Adrenal gland (tissue), 12 donors: ENCODE data around the gene DNAJB1. TPM values are rescaled to one million over a fixed set of nuclear protein-coding genes. Genes with fewer than 3 reads are reported as not detected.
A peak's percentile ranks its signal among the peaks of the same experiment; 100 is the strongest.

ENCODE experiments used
- DNase-seq, 7 donors: peaks; one replicate each; pipeline ENCODE4 v3.0.0-alpha.2; 2019 to 2020
- H3K27ac ChIP-seq, 5 donors: fragments of 200-600 bp; sonication (generic) in 4 of 5; 1 replicate in 3 of 5; 2 replicates in 2 of 5; pipeline versions ENCODE4 v1.5.1 to v1.8.0; 2016 to 2020; ENCODE audit warnings: mild to moderate bottlenecking in 1 of 5
- H3K27me3 ChIP-seq: fragments of 200-600 bp; 2 replicates; pipeline ENCODE4 v1.8.0; 2021
- H3K36me3 ChIP-seq, 2 donors: fragments of 200-600 bp; replicated peaks in 1 of 2; 1 replicate in 1 of 2; 2 replicates in 1 of 2; pipeline versions ENCODE4 v1.5.1 to v1.8.0; 2018 to 2022
- H3K4me1 ChIP-seq, 2 donors: fragments of 200-600 bp; replicated peaks in 1 of 2; 1 replicate in 1 of 2; 2 replicates in 1 of 2; pipeline versions ENCODE4 v1.5.1 to v1.8.0; 2018 to 2021
- H3K4me3 ChIP-seq, 4 donors: fragments of 200-600 bp; sonication (generic) in 3 of 4; one replicate each; pipeline ENCODE4 v1.5.1; 2016 to 2018
- H3K9me3 ChIP-seq, 3 donors: fragments of 200-600 bp; sonication (generic) in 1 of 3; replicated peaks in 1 of 3; 1 replicate in 2 of 3; 2 replicates in 1 of 3; pipeline versions ENCODE4 v1.5.1 to v1.8.0; 2016 to 2021
- POLR2A ChIP-seq, 2 donors: fragments of 450-650 bp; IDR thresholded peaks; one replicate each; pipeline ENCODE4 v1.6.1; 2017; ENCODE audit warnings: antibody characterized with exemption in 2 of 2, mild to moderate bottlenecking in 2 of 2, moderate library complexity in 1 of 2
- WGBS, 4 donors: extraction: QIAGEN DNeasy Blood & Tissue Kit in 2 of 4; methylation state at CpG; one replicate each; pipeline versions ENCODE4 v1.1.5 to v1.1.7; 2013 to 2017; 5-methylcytosine and 5-hydroxymethylcytosine counted together
- intact Hi-C, 2 donors: fragments of 100-400 bp; cut with DNase I; formaldehyde crosslinking; loops; one replicate each; pipeline versions ENCODE4 v1.14.1 to v1.15.0; 2022 to 2023
- polyA plus RNA-seq, 3 donors: library from polyadenylated mRNA; stranded (reverse); fragments of 200-250 nt in 2 of 3; fragments of 350-450 nt in 1 of 3; fragmentation: Illumina TruSeq in 1 of 3; extraction: RNeasy Lipid Tissue Mini Kit (QIAGEN cat#74804) in 1 of 3; gene quantifications; one replicate each; pipeline ENCODE4 v1.2.3, GENCODE V29; 2013 to 2014
- total RNA-seq, 9 donors: library from RNA; depleted of rRNA in 4 of 9; stranded (reverse); fragments of >200 nt in 4 of 9; fragments of 120-200 nt in 1 of 9; fragmentation: NEBNext Ultra II Directional in 1 of 9; extraction: Animal tissue kit (Norgen Biotek cat#: 25700) in 1 of 9; gene quantifications; one replicate each; pipeline versions ENCODE4 v1.1.0 to v1.2.4, GENCODE V29; 2013 to 2023
- TF ChIP-seq, protein P1 (sequence below), 6 experiments: fragments of 450-650 bp in 4 of 6; fragments of 200-600 bp in 2 of 6; sonication (generic) in 1 of 6; IDR thresholded peaks; 1 replicate in 5 of 6; 2 replicates in 1 of 6; pipeline versions ENCODE4 v1.5.1 to v1.8.0; 2016 to 2021; ENCODE audit warnings: antibody characterized with exemption in 6 of 6, mild to moderate bottlenecking in 2 of 6, moderate library complexity in 1 of 6
- donor health status: healthy with polysubstance abuse.
- donor health status: Bipolar disorder and iron deficiency.
- donor health status: DM: yes; HTN: yes; CAD: no.
- donor health status: DM: no; HTN: no; CAD: no.
- donor health status: DM: no; HTN: no; CAD: no.
- donor health status: DM: yes; HTN: yes; CAD: no.

Gene DNAJB1
- total and polyA plus RNA-seq, 12 donors: 42.5 to 273 (median 123) TPM

DNA sequence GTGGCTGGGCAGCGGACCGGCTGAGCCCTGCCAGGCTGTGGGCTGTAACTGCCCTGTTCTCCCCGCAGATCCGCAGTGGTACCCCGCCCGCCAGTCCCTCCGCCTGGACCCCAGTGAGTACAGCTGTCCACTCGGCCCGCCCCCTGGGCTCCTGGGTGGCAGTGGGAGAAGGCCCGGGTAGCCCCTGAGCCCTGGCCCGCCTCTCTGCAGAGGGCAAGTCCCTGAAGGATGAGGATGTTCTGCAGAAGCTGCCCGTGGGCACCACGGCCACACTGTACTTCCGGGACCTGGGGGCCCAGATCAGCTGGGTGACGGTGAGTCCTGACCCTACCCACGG is 45.4 kb upstream of the DNAJB1 start:
- H3K27me3 ChIP-seq: no peaks in the 10 kb centered on the region
- H3K4me3 ChIP-seq: no peak overlapping the region
- no peak for TF ChIP-seq POLR2A (IDR thresholded peaks at IDR 0.05)
- TF ChIP-seq, protein P1, sequence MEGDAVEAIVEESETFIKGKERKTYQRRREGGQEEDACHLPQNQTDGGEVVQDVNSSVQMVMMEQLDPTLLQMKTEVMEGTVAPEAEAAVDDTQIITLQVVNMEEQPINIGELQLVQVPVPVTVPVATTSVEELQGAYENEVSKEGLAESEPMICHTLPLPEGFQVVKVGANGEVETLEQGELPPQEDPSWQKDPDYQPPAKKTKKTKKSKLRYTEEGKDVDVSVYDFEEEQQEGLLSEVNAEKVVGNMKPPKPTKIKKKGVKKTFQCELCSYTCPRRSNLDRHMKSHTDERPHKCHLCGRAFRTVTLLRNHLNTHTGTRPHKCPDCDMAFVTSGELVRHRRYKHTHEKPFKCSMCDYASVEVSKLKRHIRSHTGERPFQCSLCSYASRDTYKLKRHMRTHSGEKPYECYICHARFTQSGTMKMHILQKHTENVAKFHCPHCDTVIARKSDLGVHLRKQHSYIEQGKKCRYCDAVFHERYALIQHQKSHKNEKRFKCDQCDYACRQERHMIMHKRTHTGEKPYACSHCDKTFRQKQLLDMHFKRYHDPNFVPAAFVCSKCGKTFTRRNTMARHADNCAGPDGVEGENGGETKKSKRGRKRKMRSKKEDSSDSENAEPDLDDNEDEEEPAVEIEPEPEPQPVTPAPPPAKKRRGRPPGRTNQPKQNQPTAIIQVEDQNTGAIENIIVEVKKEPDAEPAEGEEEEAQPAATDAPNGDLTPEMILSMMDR (IDR thresholded peaks at IDR 0.05): no peak
- no peak overlapping the region for H3K27ac ChIP-seq
- 92 to 94% (median 93%) methylated on average over 7 to 16 of the region's 16 CpGs for whole genome bisulfite sequencing, 4 donors
- H3K9me3 ChIP-seq: no peaks in the 10 kb centered on the region
- DNase-seq: no peak
- H3K4me1 ChIP-seq: peaks cover 20 to 30% of the 10 kb centered on the region in 2 donors
- peaks cover 0 to 17% of the 10 kb centered on the region in 2 donors for H3K36me3 ChIP-seq
- intact Hi-C loops: loop anchor here in 1 of 2 donors (10.0 kb wide), 1 partner anchor 121 kb away; no protein-coding TSS in a partner anchor

DNA sequence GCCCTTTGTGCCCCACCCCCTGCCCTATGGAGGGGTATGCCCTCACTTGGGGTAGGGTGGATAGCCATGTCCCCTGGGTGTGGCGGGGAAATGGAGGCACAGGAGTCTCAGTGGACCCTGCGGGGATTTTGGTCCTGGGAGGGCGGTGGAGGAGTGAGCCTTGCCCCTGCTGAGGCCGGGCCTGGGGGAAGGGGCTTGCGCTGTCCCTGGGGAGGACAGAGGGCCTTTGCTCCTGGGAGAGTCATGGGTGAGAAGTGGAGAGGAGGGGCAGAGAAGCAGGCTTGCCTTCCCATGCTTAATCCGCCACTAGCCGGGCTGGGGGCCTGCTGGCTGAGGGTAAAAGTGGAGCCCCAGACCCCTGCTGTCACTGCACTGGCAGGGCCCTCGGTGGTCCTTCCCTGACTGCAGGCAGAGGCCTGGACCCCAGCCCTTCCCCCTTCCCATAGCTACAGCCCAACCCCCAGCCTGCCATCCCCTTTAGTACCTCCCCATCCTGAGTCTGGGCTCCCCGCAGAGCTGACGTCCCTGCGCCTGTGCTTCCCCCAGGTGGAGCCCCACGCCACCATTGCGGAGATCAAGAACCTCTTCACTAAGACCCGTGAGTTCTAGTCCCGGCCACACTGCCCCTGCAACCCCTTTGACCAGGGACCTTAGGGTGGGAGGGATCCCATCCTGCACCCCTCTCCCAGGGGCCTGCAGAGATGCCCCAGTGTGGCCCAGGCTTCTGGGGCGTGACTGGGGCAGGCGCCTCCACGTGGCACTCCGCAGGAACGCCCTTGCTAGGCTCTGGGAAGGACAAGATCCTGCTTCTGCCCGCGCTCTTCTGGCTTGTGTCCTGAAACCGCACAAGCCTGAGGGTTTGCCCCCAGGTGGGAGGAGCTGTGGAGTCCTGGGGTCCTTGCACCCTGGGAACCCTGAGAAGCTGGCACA is 44.7 kb upstream of the DNAJB1 start:
- Histone ChIP-seq H3K27ac (peak overlapping the region in 2 of 5 donors; percentile 81 to 88), H3K36me3 (peaks cover 0 to 17% of the 10 kb centered on the region in 2 donors), H3K9me3 (no peaks in the 10 kb centered on the region), H3K27me3 (no peaks in the 10 kb centered on the region), H3K4me1 (peaks cover 20 to 30% of the 10 kb centered on the region in 2 donors), H3K4me3 (no peak overlapping the region)
- WGBS, 4 donors: 87 to 92% (median 88%) methylated on average over 12 to 23 of the region's 23 CpGs
- TF ChIP-seq, protein P1 (IDR thresholded peaks at IDR 0.05): no peak
- no peak for TF ChIP-seq POLR2A (IDR thresholded peaks at IDR 0.05)
- intact Hi-C loops: loop anchor here in 1 of 2 donors (10.0 kb wide), 1 partner anchor 122 kb away; no protein-coding TSS in a partner anchor
- DNase-seq: no peak

DNA sequence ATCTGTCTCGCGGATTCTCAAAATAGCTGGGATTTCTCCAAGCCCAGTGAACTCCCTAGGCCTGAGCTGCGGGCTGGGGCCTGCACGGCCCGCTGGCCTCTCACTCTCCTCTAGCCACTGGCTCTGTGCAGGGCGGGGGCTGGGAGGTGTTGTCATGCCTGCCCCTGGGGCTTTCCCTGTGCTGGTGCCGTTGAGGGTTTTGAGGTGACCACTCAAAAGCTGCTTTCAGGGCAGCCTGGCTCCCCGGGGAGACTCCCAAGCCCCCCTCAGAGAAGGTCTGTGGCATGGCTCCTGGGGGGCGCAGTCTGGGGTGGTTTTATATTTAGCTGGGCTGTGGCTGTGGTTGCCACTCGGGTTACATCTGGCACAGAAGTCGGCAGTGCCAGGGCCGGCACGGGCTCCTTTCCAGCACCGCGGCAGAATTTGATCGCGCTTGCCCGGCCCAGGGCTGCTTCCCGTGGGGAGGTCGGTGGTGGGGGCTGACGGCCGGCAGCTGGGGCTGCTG is 43.7 kb upstream of the DNAJB1 start:
- no peak for TF ChIP-seq POLR2A (IDR thresholded peaks at IDR 0.05)
- TF ChIP-seq, protein P1 (IDR thresholded peaks at IDR 0.05): no peak
- H3K9me3 ChIP-seq: no peaks in the 10 kb centered on the region
- peak overlapping the region; percentile 6 to 88 (median 74) for H3K27ac ChIP-seq
- peaks cover 0 to 17% of the 10 kb centered on the region in 2 donors for H3K36me3 ChIP-seq
- H3K27me3 ChIP-seq: no peaks in the 10 kb centered on the region
- no peak overlapping the region for H3K4me3 ChIP-seq
- peak in 3 of 7 donors; percentile 69 to 72 (median 69) for DNase-seq
- peaks cover 20 to 30% of the 10 kb centered on the region in 2 donors for H3K4me1 ChIP-seq
- 51 to 71% (median 62%) methylated on average over 5 to 22 of the region's 22 CpGs for WGBS, 4 donors
- intact Hi-C loops: loop anchor here in 1 of 2 donors (10.0 kb wide), 1 partner anchor 123 kb away; no protein-coding TSS in a partner anchor

DNA sequence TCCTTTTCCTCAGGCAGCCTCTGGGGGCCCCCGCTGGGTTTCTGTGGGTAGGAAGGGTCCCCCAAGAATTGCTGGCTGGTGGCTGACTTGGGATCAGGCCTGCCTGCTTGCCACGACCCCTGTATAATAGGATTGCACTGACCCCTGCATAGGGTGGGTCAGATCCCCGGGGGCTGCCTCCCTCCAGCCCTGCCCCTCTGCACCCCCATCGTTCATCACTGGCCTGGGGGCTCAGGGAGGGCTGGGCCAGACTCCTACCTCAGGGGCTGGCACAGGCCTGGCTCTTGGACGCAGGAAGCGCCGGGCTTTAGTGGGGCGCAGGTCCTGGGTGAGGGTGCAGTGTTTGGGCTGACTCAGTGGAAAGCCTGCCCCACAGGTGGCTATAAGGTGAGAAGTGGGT is 43.1 kb upstream of the DNAJB1 start:
- H3K4me1 ChIP-seq: peaks cover 20 to 36% of the 10 kb centered on the region in 2 donors
- no peaks in the 10 kb centered on the region for H3K27me3 ChIP-seq

More for the DNA sequence above, 43.1 kb upstream of the DNAJB1 start:
- intact Hi-C loops: loop anchor here in 1 of 2 donors (10.0 kb wide), 1 partner anchor 124 kb away; no protein-coding TSS in a partner anchor
- Histone ChIP-seq H3K9me3 (no peaks in the 10 kb centered on the region), H3K27ac (peak overlapping the region; percentile 6 to 88 (median 74)), H3K36me3 (peaks cover 0 to 16% of the 10 kb centered on the region in 2 donors), H3K4me3 (no peak overlapping the region)
- TF ChIP-seq, protein P1 (IDR thresholded peaks at IDR 0.05): no peak
- TF ChIP-seq POLR2A (IDR thresholded peaks at IDR 0.05): no peak
- no peak for DNase-seq
- WGBS, 4 donors: 65 to 100% (median 92%) methylated on average over 3 to 8 of the region's 8 CpGs
